ENCODE results near the gene CCDC85C. TPM values are rescaled to one million over a fixed set of nuclear protein-coding genes. Genes with fewer than 3 reads are reported as not detected.

Gene CCDC85C
- total and polyA plus RNA-seq, 2 of the 8 experiments (the other 6 are each of a cell fraction or from before 2014, with no cell fraction given) = 16.8 to 35.8 TPM

DNA sequence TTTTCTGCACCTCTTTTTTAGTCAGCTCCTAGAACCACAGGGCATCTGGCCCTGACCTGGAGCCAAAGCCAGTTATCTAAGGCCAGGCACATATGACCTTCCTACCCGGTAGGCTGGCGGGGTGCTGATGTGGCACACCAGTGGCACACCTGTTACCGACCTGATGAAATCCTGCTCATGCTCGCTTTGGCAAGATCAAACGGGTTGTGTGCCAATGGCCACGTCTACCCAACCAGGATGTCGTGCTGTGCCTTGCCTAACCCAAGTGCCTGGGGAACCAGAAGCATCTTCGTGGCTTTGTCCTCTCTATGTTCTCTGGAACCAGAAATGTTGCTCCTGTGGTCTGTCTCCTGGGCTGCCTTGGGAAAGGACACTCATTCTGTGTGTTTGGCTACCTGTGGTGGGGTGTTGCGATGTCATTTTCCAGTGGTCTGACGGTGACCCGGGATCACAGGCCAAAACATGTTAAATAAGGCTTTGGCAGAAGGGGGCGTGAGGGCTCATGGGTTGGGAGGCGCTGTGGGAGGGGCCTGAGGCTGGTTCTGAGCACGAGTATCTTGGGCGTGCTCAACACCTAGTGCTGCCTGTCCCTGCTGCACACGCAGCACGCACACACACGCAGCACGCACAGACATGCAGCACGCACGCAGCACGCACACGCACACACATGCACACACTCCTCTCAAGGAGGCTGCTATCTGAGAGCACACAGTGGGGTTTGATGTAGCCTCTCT lies 94.9 kb downstream of the CCDC85C start:
- Histone ChIP-seq H3K56ac (replicated peaks; ENCODE audit: insufficient read length, low read depth, low read length) (no peak overlapping the region), H3K79me2 (ENCODE audit: control insufficient read depth in 1 of 2, insufficient read depth in 2 of 2, low read length in 2 of 2) (no peaks in the 10 kb centered on the region), H3K4me3 (ENCODE audit: extremely low read depth in 1 of 4, insufficient read depth in 2 of 4, low read depth in 3 of 4, low read length in 4 of 4) (no peak overlapping the region), H3K9me3 (ENCODE audit: insufficient read depth in 2 of 2, low read depth in 1 of 2, low read length in 1 of 2) (no peaks in the 10 kb centered on the region), H3K14ac (ENCODE audit: insufficient read length) (no peak overlapping the region), H4K5ac (ENCODE audit: insufficient read length, low read depth, low read length) (no peak overlapping the region), H3K27ac (ENCODE audit: low read depth, low read length) (no peak overlapping the region), H2BK20ac (ENCODE audit: low read length) (no peak overlapping the region), H3K23me2 (ENCODE audit: low read depth, low read length) (no peaks in the 10 kb centered on the region), H3K18ac (ENCODE audit: extremely low read depth, low read length) (no peak overlapping the region), H3K4me1 (replicated peaks in 1 of 4; ENCODE audit: control insufficient read depth in 3 of 4, insufficient read depth in 4 of 4, low read length in 3 of 4) (peaks cover 0 to 9% (median 3%) of the 10 kb centered on the region in 4 experiments; a peak in 3 of 7 replicates), H2AK5ac (ENCODE audit: low read depth, low read length) (no peak overlapping the region), H3K9ac (replicated peaks in 1 of 4; ENCODE audit: extremely low read depth in 1 of 4, low read depth in 3 of 4, low read length in 3 of 4) (no peak overlapping the region; a peak in 3 of 7 replicates), H2BK15ac (ENCODE audit: low read length) (0 out of 2 replicates have a peak overlapping the region, but pooled peaks have one; percentile 18), H2AFZ (ENCODE audit: low read length) (no peak overlapping the region), H3K79me1 (ENCODE audit: low read depth, low read length) (no peaks in the 10 kb centered on the region; the same call in none of the 2 replicates), H2BK12ac (ENCODE audit: low read depth, low read length) (peak overlapping the region; percentile 75; the same call in 1 of the 2 replicates), H3K4ac (replicated peaks; ENCODE audit: insufficient read length, low read depth, low read length) (no peak overlapping the region), H3K4me2 (ENCODE audit: insufficient read depth in 1 of 2, low read depth in 2 of 2, low read length in 2 of 2) (no peak overlapping the region), H4K91ac (replicated peaks; ENCODE audit: insufficient read length, low read length) (no peak overlapping the region), H2BK5ac (ENCODE audit: low read depth, low read length) (peak overlapping the region; percentile 71; the same call in 1 of the 2 replicates), H3K36me3 (ENCODE audit: control insufficient read depth in 2 of 4, insufficient read depth in 4 of 4, low read length in 3 of 4) (peaks cover 25 to 57% (median 36%) of the 10 kb centered on the region in 4 experiments), H2BK120ac (replicated peaks; ENCODE audit: low read depth, low read length) (no peak overlapping the region), H4K20me1 (replicated peaks in 1 of 2; ENCODE audit: control insufficient read depth in 1 of 2, insufficient read depth in 2 of 2, low read length in 2 of 2) (peaks cover 2 to 7% of the 10 kb centered on the region in 2 experiments), H3K27me3 (replicated peaks in 1 of 4; ENCODE audit: control insufficient read depth in 3 of 4, extremely low read depth in 1 of 4, insufficient read depth in 3 of 4, low read length in 3 of 4) (no peaks in the 10 kb centered on the region; a peak in 1 of 7 replicates), H3K23ac (ENCODE audit: insufficient read length) (no peak overlapping the region), H4K8ac (ENCODE audit: extremely low read depth, insufficient read depth, low read length) (peak overlapping the region; percentile 28; the same call in 1 of the 2 replicates)
- 90% methylated on average over 23 of the region's 23 CpGs; no CpG with 5 or more reads in 1 of the 2 experiments for WGBS, 2 experiments (ENCODE audit: extremely low coverage in 1 of 2, insufficient coverage in 1 of 2, insufficient read length in 1 of 2, insufficient replicate concordance in 2 of 2, low coverage in 1 of 2, low lambda C conversion rate in 2 of 2, missing lambda C conversion rate in 1 of 2)
- POLR2A ChIA-PET (ENCODE audit: partially characterized antibody) = interaction anchor here (1.1 kb wide), 1 partner anchor 28 kb away, joined by 4 read pairs; the partner anchor contains the start of genes CCNK and SETD3
- FAIRE-seq (no peak), DNase-seq (ENCODE audit: low read depth in 1 of 2, low spot score in 2 of 2) (peak in 1 of 2 experiments; percentile 56)
- CTCF ChIA-PET (ENCODE audit: partially characterized antibody) = interaction anchor here (1.1 to 1.8 kb wide), 3 partner anchors 15 to 119 kb away, joined by 3 to 5 read pairs (median 4); partner anchors contain the start of gene CCDC85C
- TF ChIP-seq, protein P1, sequence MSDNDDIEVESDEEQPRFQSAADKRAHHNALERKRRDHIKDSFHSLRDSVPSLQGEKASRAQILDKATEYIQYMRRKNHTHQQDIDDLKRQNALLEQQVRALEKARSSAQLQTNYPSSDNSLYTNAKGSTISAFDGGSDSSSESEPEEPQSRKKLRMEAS (IDR thresholded peaks at IDR 0.05) = no peak
- TF ChIP-seq CEBPB (IDR thresholded peaks at IDR 0.05; ENCODE audit: low read depth, low read length) = no peak

Data from H1 (cell line).